GM18520 (cell line): ENCODE measurements around the gene CDK3.
"Not testable (repeated sequence)": the region's sequence is repeated elsewhere in the genome, so short reads cannot be mapped to it uniquely, and the experiment has no call there.

ENCODE experiments used
- ATAC-seq: cut with Tn5 transposase; IDR thresholded peaks from one replicate; pipeline ENCODE4 v1.9.1; 2021; ENCODE audit not compliant: unreplicated experiment

The CDK3 gene

DNA sequence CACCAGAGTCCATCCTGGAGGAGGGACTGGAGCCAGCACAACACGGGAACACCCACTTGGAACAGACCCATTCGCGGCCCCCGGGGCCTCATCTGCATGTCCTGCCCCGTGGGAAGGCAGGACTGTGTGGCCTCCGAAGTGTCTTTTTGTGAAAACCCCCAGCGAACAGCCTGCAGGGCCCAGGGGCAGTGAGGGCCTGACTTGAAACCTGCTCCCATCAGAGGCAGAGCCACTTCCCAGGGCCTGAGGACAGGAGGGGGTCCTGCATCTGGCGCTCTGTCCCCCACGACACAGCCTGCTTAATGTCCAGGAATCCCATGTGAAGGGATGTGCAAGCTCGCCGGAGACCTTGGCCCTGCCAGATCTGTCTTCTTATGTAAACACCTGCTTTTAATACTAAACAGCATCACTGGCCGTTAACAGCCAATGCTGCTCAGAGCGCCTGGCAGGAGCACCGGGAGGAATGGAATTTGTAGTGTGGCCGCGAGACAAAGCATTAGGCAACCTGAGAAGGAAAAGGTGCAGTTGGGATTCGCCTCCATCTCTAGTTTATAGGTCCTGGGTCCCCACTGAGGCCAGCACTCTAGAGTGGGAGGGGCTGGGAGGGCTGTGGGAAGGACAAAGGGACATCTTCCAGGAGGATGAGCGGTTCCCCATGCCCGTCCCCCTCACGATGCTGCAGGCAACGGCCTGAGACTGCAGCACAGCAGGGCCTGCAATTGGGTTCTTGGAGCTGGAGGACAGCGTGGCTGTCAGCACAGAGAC lies 36.0 kb downstream of the CDK3 start:
- no peak for ATAC-seq

DNA sequence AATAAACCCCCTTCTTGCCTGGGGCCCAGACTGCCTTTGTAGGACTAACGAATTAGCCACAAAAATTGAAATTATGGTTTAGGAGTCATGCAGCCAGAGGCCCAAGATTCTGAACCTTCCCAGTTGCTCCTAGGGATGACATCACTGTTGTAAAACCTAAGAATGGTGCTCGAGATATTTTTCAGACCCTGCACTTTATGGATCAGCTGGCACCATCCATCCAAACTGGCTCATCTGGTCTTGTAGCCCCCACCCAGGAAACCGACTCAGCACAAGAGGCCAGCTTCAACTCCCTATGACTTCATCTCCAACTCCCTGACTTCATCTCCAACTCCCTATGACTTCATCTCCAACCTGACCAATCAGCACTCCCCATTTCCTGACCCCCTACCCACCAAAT lies 37.4 kb downstream of the CDK3 start:
- no peak for ATAC-seq

DNA sequence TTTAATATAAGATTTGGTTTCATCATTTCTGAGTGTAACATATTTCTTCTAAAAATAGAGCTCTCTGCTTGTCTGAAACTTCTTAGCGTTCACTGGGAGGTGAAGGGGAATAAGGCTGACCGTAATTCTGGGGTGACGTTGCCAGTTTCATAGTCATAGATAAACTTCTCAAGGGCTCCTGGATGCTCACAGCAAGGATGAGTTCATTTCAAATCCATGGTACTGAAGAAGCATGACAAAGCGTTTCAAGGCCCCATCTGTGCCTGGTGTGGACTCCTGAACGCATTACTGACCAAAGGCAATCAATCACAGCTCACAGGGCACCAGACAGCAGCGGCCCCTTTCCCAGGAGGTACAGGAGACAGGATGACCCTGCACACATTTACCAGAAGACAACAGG lies 38.5 kb downstream of the CDK3 start:
- no peak for ATAC-seq

DNA sequence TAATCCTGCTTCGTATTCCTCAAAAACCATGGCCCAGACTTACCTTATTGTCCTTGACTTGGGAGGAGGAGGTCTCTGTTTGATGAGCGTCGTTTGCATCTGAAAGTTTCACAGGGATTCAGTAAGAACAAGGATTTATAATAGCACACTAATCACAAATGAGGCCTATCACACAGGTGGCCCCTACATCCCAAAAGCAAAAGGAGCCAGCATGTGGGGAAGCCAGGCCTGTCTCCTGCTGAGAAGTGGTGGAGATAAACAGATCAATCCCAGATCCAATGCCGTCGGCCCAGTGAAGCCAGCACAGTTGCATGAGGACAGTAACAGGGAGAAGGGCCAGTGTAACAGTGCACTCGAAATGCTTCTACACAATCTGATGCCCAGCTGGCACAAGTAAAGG lies 39.7 kb downstream of the CDK3 start:
- ATAC-seq: no peak

DNA sequence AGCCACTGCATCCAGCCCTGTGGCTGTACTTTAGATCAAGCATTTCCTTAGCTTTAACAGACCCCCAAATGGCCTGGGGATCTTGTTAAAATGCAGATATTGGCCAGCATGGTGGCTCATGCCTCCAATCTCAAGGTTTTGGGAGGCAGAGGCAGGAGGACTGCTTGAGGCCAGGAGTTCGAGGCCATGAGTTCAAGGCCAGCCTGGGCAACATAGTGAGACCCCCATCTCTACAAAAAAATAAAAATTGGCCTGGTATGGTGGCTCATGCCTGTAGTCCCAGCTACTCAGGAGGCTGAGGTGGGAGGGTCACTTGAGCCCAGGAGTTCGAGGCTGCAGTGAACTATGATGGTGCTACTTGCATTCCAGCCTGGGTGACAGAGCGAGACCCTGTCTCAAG lies 42.2 kb downstream of the CDK3 start:
- ATAC-seq: not testable (repeated sequence)

DNA sequence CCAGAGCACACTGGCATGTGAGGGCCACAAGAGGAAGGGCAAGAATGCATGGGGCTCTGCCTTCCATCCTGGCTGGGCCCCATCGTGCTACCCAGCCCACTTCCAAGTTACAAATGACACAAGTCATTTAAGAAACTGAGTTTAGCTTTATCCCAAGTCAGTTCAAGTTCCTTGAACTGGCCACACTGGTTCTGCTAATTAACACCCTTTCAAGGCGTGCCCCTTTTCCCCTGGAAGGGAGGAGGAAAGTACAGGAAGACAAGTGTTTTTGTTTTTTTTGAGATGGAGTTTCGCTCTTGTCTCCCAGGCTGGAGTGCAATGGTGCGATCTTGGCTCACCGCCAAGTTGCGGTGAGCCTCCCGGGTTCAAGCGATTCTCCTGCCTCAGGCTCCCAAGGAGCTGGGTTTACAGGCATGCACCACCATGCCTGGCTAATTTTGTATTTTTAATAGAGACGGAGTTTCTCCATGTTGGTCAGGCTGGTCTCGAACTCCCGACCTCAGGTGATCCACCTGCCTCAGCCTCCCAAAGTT lies 43.9 kb downstream of the CDK3 start:
- not testable (repeated sequence) for ATAC-seq

DNA sequence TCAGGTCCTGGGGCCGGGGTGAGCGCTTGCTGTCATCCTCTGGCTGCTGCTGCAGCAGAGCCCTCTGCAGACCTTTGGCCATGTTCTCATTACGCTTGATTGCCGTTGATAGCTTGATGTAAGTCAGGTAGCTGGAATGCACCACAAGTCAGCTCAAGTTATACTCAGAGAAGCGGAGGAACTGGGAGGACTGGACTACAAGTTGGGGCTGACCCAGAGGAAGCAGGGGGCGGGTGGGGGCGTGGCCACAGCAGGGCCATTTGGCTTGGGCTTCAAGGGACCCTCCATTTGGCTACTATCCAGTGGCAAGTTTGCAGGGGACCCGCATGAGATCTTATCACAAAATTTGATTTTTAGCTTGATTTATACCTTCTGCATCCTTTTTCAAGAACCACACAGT lies 45.4 kb downstream of the CDK3 start:
- no peak for ATAC-seq

DNA sequence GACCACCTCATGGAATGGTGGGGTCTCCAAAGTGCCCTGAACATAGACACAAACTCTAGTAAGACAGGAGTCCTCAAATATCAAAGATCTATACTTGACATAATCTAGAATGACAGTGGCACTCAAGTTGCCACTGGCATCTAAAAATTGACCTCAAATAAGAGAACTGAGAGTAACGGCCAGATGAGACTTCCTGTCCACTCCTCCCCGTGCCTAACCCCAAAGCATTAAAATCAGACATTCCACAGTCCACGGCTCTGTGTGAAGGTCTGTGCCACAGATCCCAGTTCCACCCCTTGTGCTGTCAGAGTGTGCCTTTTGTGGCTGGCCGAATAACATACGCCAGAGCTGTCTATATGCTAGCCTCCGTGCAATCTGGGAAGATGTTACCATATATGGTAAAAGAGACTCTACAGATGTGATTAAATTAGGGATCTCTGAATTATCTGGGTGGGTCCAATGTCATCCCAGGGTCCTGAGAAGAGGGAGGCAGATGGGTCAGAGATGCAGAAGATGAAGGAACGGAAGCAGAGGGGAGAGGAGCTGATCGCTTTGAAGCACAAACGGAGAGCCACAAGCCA lies 47.5 kb downstream of the CDK3 start:
- ATAC-seq: no peak

DNA sequence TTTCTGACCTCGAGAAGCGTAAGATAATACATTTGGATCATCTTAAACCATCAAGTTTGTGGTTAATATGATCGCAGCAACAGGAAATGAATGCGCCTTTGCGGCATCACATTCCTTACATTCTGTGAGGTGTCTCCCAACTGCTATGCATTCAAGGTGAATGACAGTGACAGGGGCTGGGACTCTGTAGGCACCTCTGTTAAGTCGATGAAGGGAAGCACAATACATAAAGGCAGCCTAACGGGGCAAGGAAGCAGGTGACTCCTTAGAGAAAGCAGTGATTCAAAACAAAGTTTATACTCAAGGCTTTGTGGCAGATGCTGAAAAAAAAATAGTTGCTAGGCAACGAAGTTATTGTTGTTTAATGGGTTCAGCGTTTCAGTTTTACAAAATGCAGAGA lies 48.1 kb downstream of the CDK3 start:
- no peak for ATAC-seq

DNA sequence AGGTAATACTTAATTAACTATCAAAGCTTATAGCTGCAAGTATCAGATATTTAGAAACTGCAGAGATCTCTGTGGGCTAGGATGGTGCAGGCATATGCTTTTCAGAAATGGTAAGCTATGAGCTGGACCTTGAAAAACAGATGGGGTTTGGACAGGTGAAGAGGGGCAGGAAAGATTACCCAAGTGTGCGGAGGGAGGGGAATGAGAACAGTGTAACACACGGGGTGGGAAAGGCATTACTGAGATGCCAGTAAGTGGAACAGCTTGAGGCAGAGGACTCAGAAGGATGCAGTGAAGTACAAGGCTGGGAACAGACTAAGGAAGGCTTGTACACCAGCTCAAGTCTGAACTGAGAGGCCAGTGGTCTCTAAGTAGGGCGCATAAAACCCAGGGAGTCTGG lies 48.6 kb downstream of the CDK3 start:
- ATAC-seq: no peak

DNA sequence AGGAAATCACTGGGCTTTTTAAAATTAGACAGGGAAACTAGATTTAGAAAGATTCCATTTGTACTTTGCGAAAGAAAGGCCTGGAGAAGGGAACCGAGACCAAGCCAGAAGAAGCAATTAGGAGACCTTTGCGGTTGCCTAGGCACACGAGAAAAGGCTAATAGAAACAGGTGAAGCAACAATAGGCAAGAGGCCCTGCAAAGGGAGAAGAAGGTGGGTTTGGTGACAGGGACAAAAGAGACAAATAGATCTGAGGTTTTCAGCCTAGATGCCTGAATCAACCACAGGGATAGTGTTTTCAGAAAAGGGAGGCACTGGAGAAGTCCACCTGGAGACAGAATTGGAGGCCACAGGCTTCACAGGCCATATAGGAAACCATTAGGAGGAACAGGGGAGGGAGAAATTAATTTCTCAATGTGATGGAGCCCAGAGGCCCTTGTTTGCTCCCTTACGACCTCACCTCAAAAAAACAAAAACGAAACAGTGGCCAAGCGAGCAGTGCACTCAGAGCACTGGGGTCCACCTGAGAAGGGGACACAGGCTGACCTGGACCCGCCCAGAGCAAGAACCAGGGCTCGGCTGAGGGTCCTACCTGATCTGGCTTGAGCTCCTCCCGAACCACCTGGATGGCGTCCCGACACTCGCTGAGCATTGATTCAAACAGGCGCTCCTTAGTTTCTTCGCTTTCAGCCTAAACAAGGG lies 49.3 kb downstream of the CDK3 start:
- ATAC-seq: no peak

DNA sequence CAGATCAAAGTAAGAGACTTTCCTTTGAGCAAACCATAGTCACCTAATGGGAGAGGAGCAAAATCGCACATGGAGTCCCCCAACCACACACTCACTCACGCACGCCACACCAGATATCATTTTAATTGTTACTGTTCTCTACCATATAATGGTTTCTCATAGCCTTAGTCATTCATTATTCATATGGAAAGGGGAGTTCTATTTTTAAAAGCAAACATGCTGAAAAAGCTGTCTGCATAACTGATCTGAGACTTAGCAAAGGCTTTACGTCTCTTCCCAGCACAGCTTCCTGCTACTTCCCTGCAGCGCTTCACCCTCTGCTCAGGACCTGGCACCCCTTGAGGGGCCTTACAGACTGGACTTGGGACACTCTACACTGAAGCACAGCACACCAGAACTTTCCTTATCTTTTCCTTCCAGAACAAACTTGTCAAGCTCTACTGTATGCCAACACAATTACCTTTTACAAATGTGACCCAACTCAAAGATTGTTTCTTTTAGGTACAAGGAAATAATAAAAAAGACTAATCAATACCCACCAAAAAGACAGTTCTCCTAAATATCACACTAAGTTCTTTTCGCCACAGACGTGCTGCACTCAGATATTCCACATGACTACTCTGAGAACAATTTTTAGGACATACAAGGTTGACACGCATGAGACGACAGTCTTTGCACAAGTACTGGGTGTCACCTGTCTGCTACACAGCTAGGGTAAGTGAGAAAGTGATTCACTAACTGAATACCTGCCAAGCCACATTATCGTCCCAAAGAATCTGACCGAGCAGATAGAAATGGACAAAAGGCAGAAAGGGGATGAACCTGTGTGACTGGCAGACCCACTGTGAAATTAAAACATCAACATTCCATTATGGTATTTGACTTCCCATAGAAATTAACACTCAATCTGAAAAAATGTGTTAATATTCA lies 50.1 kb downstream of the CDK3 start:
- ATAC-seq: no peak

DNA sequence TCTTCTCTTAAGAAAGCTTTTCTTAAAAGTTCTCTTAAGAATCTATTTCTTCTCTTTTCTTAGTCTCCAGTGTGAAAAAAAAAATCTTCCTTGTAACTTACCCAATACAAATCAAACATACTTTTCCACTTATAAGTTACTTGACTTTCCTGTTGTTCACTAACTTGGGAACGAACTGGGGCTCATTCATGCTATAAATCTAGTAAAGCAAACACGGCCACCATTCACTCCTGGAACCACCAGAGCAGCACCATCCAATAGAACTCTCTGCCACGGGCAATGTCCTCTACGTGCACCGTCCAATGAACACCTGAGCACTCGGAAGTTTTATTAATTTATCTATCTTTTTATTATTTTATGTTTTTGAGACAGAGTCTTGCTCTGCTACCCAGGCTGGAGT lies 50.9 kb downstream of the CDK3 start:
- no peak for ATAC-seq

DNA sequence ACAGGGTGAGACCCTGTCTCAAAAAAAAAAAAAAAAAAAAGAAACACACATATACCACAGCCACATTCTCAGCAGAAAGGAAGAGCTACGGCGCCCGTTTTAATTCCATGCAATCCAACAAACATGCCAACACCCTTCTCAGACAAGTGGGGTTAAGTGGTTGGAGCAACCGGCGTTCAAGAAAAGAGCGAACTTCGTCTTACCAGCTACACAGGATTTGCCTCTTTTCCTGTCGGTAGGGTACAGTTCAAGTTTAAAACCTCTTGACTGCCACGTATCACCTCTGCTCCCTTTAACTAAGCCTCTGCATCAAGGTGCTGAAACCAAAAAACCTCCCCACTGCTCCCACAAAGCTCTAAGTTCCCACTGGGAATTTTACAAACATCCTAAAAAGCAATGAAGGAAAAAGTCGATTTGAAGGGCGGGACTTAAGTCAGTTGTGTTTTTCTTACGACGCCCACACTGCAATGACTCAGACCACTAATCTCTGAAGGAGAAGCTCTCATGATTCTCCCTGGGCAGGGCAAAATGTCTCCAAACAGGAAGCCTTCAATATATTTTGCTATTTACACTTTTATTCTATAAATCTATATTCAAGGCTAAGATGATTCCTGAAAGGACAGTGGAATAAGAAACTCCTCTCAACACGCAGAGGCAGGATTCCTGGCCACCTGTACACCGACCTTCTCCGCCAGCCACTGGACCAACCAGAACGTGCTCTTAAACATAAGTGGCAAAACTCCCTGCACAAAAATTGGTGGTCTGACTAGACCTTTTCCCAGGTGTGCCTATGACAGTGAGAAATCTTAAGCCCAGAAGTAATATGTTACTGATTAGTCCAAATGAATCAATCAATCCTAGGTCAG lies 52.8 kb downstream of the CDK3 start:
- no peak for ATAC-seq

DNA sequence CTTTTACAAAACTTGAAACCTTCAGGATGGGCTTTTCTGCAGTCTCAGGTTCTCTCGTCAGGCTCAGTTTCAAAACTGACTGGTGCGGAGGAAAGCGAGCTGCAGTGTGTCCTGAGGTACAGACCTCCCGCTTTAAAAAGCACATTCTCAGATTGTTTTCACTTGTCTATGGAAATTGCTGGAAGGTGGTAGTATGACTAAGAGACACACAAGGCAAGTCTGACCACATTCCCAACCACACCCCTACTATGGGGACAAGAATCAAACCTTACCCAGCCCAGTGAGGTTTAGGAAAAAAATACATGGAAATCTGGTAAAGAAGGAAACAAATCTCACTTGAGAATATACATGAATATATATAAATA lies 53.4 kb downstream of the CDK3 start:
- ATAC-seq: no peak
